Suprapubic skin (tissue), 4 donors: ENCODE measurements around the gene TLE6.
A peak's percentile ranks its signal among the peaks of the same experiment; 100 is the strongest.

Experiments used
- CTCF ChIP-seq, 2 donors: fragments of 200-600 bp in 1 of 2; fragments of 450-650 bp in 1 of 2; sonication (generic) in 1 of 2; IDR thresholded peaks; one replicate each; pipeline ENCODE4 v1.5.1; 2016 to 2019; ENCODE audit warnings: antibody characterized with exemption in 2 of 2, mild to moderate bottlenecking in 1 of 2, moderate library complexity in 1 of 2
- EP300 ChIP-seq: sonication (generic); formaldehyde crosslinking; IDR thresholded peaks from one replicate; pipeline ENCODE4 v1.6.1; 2017; ENCODE audit warnings: antibody characterized with exemption
- POLR2A ChIP-seq, 2 donors: fragments of 450-650 bp; IDR thresholded peaks; one replicate each; pipeline ENCODE4 v1.6.1; 2017; ENCODE audit warnings: antibody characterized with exemption in 2 of 2, mild to moderate bottlenecking in 2 of 2, moderate library complexity in 2 of 2
- POLR2AphosphoS5 ChIP-seq, 3 donors: sonication (generic); formaldehyde crosslinking; IDR thresholded peaks; one replicate each; pipeline ENCODE4 v1.6.1; 2017; ENCODE audit warnings: antibody characterized with exemption in 3 of 3

- TF ChIP-seq CTCF (IDR thresholded peaks at IDR 0.05) (peak in 1 of 2 donors; percentile 30), POLR2A (IDR thresholded peaks at IDR 0.05) (peak in 1 of 2 donors; percentile 48), POLR2AphosphoS5 (IDR thresholded peaks at IDR 0.05) (peak in 1 of 3 donors; percentile 83), EP300 (no peak)
Measured at GRCh38 chr19:2944775-2945574, 32.4 kb upstream of the TLE6 start, which contains the start of gene ZNF77.
